Measurements from ENCODE around the gene MAP2K6.
A peak's percentile ranks its signal among the peaks of the same experiment; 100 is the strongest.

MAP2K6 gene

DNA sequence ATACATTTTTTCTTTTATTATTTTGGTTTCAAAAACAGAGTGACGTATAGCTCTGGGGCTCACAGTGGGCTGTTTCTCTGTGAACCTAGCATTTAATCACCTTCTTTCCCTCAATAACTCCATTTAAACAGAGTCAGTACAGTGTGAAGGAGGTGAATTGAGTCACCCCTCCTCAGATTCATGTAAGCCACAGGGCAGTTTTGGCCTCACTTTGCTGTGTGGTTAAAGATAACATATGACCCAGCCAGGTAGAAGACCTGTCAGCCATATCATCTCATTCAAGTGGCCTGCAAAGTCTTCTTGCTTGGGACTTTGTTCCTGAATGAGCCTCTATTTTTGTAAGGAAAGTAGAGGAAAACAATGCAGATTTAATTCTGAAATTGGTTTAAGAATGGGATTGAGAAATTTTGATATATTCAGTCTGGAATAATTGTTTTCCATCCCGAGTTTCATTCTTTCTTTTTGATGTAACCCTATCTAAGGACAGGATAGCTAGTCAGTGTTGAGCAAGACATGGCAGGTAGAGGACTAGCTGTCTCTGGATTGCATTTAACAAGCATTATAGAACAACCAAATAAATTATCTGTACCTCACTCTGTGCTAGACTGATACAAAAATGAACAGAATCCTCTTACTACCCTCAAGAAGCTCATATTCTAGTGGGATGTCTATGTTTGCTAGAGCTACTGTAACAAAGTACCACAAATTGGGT is 13.1 kb downstream of the MAP2K6 start:
- Histone ChIP-seq H3K18ac (ENCODE audit: low read length) (no peak overlapping the region), H2BK5ac (ENCODE audit: low read length) (no peak overlapping the region), H3K79me2 (ENCODE audit: control insufficient read depth, insufficient read depth, low read length) (no peaks in the 10 kb centered on the region), H3K36me3 (ENCODE audit: control insufficient read depth, insufficient read depth, low read length) (no peaks in the 10 kb centered on the region), H3K4me1 (ENCODE audit: control insufficient read depth, low read depth, low read length) (peaks cover 4% of the 10 kb centered on the region), H3K56ac (ENCODE audit: low read length) (no peak overlapping the region), H2BK15ac (replicated peaks; ENCODE audit: low read depth) (no peak overlapping the region), H4K5ac (ENCODE audit: low read length) (no peak overlapping the region), H3K4ac (ENCODE audit: low read depth, low read length) (no peak overlapping the region), H3K4me2 (ENCODE audit: low read length) (no peak overlapping the region), H4K8ac (ENCODE audit: low read depth, low read length) (no peak overlapping the region), H2AK5ac (ENCODE audit: low read length) (no peak overlapping the region), H3K9ac (ENCODE audit: low read length) (no peak overlapping the region), H3K27ac (ENCODE audit: low read depth, low read length) (no peak overlapping the region), H3K4me3 (ENCODE audit: low read length) (no peak overlapping the region), H3K79me1 (ENCODE audit: low read length) (no peaks in the 10 kb centered on the region), H2BK120ac (ENCODE audit: low read depth, low read length) (no peak overlapping the region), H3K27me3 (ENCODE audit: insufficient read depth, low read length, poor library complexity) (no peaks in the 10 kb centered on the region), H3K23ac (ENCODE audit: low read length) (no peak overlapping the region)
- no peak for DNase-seq
- WGBS (ENCODE audit: extremely low coverage, insufficient coverage, low lambda C conversion rate) = no CpG with 5 or more reads among the region's 2 CpGs

DNA sequence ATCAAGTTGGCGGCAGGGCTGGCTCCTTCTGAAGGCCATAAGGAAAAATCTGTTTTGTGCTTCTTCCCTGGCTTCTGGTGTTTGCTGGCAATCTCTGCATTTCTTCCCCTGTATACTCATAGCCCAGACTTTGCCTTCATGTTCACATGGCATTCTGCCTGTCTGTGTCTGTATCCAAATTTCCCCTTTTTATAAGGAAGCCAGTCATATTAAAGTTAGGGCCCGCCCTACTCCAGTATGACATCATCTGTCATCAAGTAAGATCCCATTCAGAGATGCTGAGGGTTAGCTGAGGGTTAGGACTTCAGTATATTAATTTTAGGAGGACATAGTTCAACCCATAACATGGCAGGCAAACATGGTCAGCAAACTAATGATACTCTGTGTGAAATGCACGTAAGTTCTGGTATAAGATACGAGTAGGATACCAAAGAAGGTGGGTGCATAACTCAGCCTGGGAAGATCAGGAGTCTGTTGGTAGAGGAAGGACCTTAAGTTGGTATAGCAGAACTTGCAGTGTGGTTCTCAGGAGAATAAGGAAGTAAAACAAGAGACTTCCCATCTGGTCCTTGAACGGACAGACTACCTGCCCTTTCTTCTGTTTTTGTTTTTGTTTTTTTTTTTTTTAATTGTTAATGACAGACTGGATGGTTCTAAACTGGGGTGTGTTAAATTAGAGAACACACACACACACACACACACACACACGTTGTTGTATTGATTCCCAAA is 13.9 kb downstream of the MAP2K6 start:
- H2BK5ac ChIP-seq (ENCODE audit: low read length) = no peak overlapping the region
- H3K4me3 ChIP-seq (ENCODE audit: low read length) = no peak overlapping the region
- H3K4ac ChIP-seq (ENCODE audit: low read depth, low read length) = no peak overlapping the region
- H2BK120ac ChIP-seq (ENCODE audit: low read depth, low read length) = no peak overlapping the region
- no peak overlapping the region for H2AK5ac ChIP-seq (ENCODE audit: low read length)
- H3K18ac ChIP-seq (ENCODE audit: low read length) = no peak overlapping the region
- H3K79me1 ChIP-seq (ENCODE audit: low read length) = no peaks in the 10 kb centered on the region
- WGBS (ENCODE audit: extremely low coverage, insufficient coverage, low lambda C conversion rate) = no CpG with 5 or more reads among the region's 6 CpGs
- no peaks in the 10 kb centered on the region for H3K36me3 ChIP-seq (ENCODE audit: control insufficient read depth, insufficient read depth, low read length)
- H3K4me2 ChIP-seq (ENCODE audit: low read length) = no peak overlapping the region
- no peak for DNase-seq
- H3K79me2 ChIP-seq (ENCODE audit: control insufficient read depth, insufficient read depth, low read length) = no peaks in the 10 kb centered on the region
- H3K27me3 ChIP-seq (ENCODE audit: insufficient read depth, low read length, poor library complexity) = no peaks in the 10 kb centered on the region
- H3K27ac ChIP-seq (ENCODE audit: low read depth, low read length) = no peak overlapping the region
- peaks cover 4% of the 10 kb centered on the region for H3K4me1 ChIP-seq (ENCODE audit: control insufficient read depth, low read depth, low read length)
- no peak overlapping the region for H2BK15ac ChIP-seq (replicated peaks; ENCODE audit: low read depth)
- no peak overlapping the region for H3K56ac ChIP-seq (ENCODE audit: low read length)
- no peak overlapping the region for H3K23ac ChIP-seq (ENCODE audit: low read length)
- H4K8ac ChIP-seq (ENCODE audit: low read depth, low read length) = no peak overlapping the region
- H3K9ac ChIP-seq (ENCODE audit: low read length) = no peak overlapping the region
- H4K5ac ChIP-seq (ENCODE audit: low read length) = no peak overlapping the region

DNA sequence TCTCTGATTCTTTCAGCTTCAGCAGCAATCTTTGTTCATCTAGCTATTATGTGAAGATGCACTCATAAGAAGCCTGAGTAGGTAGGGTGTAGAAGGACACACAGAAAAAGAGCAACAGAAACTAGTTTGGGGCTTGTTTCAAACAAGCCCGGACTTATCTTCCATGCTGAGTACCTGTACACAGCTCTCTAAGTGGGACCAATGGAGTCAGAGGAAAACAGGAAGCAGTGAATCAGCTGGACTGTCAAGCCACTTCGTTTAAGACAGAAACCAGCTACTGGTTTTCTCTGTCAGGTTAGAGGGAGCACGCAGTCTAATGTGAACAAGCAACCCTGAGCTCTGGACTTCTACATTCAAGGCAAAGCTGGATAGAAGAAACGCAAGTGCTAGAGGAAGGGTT is 16.0 kb downstream of the MAP2K6 start:
- Histone ChIP-seq H3K79me2 (ENCODE audit: control insufficient read depth, insufficient read depth, low read length) (no peaks in the 10 kb centered on the region), H3K4me3 (ENCODE audit: low read length) (no peak overlapping the region), H3K18ac (ENCODE audit: low read length) (peak overlapping the region; percentile 16), H2BK5ac (ENCODE audit: low read length) (no peak overlapping the region), H3K27ac (ENCODE audit: low read depth, low read length) (no peak overlapping the region), H3K56ac (ENCODE audit: low read length) (no peak overlapping the region), H3K36me3 (ENCODE audit: control insufficient read depth, insufficient read depth, low read length) (no peaks in the 10 kb centered on the region), H3K4me1 (ENCODE audit: control insufficient read depth, low read depth, low read length) (peaks cover 2% of the 10 kb centered on the region), H3K79me1 (ENCODE audit: low read length) (no peaks in the 10 kb centered on the region), H3K23ac (ENCODE audit: low read length) (no peak overlapping the region), H3K4ac (ENCODE audit: low read depth, low read length) (no peak overlapping the region), H3K4me2 (ENCODE audit: low read length) (no peak overlapping the region), H2AK5ac (ENCODE audit: low read length) (no peak overlapping the region), H2BK120ac (ENCODE audit: low read depth, low read length) (no peak overlapping the region), H3K27me3 (ENCODE audit: insufficient read depth, low read length, poor library complexity) (no peaks in the 10 kb centered on the region), H3K9ac (ENCODE audit: low read length) (no peak overlapping the region), H2BK15ac (replicated peaks; ENCODE audit: low read depth) (no peak overlapping the region), H4K5ac (ENCODE audit: low read length) (no peak overlapping the region), H4K8ac (ENCODE audit: low read depth, low read length) (peak overlapping the region; percentile 93)
- no CpG with 5 or more reads among the region's 4 CpGs for WGBS (ENCODE audit: extremely low coverage, insufficient coverage, low lambda C conversion rate)
- no peak for DNase-seq

DNA sequence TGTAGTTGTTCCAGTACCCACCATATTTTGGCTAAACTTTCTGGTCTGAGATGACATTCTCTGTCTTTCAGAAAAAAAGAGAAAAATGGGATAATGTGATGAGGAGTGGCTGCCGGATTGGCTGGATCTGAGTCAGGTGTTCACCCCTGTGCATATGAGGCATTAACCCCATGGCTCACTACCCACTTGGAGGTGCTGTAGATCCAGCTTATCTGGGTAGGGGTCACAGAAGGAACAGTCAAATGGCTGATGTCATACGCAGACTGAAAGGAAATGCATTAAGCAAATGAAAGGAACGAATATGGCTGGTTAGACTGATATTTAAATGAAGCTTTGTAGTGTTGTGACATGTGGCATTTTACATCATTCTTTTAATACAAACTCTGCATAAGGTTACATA is 17.3 kb downstream of the MAP2K6 start:
- H4K5ac ChIP-seq (ENCODE audit: low read length) = no peak overlapping the region
- H3K56ac ChIP-seq (ENCODE audit: low read length) = no peak overlapping the region
- no CpG with 5 or more reads among the region's 3 CpGs for WGBS (ENCODE audit: extremely low coverage, insufficient coverage, low lambda C conversion rate)
- H3K4me1 ChIP-seq (ENCODE audit: control insufficient read depth, low read depth, low read length) = no peaks in the 10 kb centered on the region
- no peak overlapping the region for H3K9ac ChIP-seq (ENCODE audit: low read length)
- H3K79me1 ChIP-seq (ENCODE audit: low read length) = no peaks in the 10 kb centered on the region
- H3K27ac ChIP-seq (ENCODE audit: low read depth, low read length) = no peak overlapping the region
- no peak overlapping the region for H3K4ac ChIP-seq (ENCODE audit: low read depth, low read length)
- H3K79me2 ChIP-seq (ENCODE audit: control insufficient read depth, insufficient read depth, low read length) = no peaks in the 10 kb centered on the region
- H2AK5ac ChIP-seq (ENCODE audit: low read length) = no peak overlapping the region
- no peak overlapping the region for H2BK120ac ChIP-seq (ENCODE audit: low read depth, low read length)
- H3K27me3 ChIP-seq (ENCODE audit: insufficient read depth, low read length, poor library complexity) = no peaks in the 10 kb centered on the region
- no peak overlapping the region for H2BK15ac ChIP-seq (replicated peaks; ENCODE audit: low read depth)
- no peaks in the 10 kb centered on the region for H3K36me3 ChIP-seq (ENCODE audit: control insufficient read depth, insufficient read depth, low read length)
- no peak overlapping the region for H3K4me2 ChIP-seq (ENCODE audit: low read length)
- no peak overlapping the region for H3K4me3 ChIP-seq (ENCODE audit: low read length)
- H3K23ac ChIP-seq (ENCODE audit: low read length) = no peak overlapping the region
- no peak overlapping the region for H4K8ac ChIP-seq (ENCODE audit: low read depth, low read length)
- peak; percentile 51 for DNase-seq
- no peak overlapping the region for H3K18ac ChIP-seq (ENCODE audit: low read length)
- H2BK5ac ChIP-seq (ENCODE audit: low read length) = no peak overlapping the region

DNA sequence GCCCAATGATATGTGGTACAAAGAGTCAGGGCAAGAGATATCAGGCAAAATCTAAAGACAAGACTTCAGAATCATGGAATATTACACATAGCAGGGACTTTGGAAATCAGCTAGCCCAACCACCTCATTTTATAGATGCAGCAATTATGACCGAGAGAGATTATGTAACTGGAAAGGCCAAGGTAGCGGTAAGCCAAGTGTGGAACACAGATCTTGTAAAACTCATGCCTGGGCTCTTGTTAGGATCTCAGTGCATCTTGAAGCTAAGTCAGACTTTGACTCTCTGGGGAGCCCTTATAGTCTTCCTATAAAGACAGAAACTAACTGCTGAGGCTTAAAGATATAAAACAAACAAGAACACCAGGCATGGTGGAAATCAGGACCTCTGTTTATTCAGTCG is 18.6 kb downstream of the MAP2K6 start:
- no peak overlapping the region for H2BK15ac ChIP-seq (replicated peaks; ENCODE audit: low read depth)
- H2BK5ac ChIP-seq (ENCODE audit: low read length) = no peak overlapping the region
- no peaks in the 10 kb centered on the region for H3K79me2 ChIP-seq (ENCODE audit: control insufficient read depth, insufficient read depth, low read length)
- H3K9ac ChIP-seq (ENCODE audit: low read length) = no peak overlapping the region
- H3K79me1 ChIP-seq (ENCODE audit: low read length) = no peaks in the 10 kb centered on the region
- no peak overlapping the region for H3K4ac ChIP-seq (ENCODE audit: low read depth, low read length)
- H3K36me3 ChIP-seq (ENCODE audit: control insufficient read depth, insufficient read depth, low read length) = no peaks in the 10 kb centered on the region
- no peak overlapping the region for H4K8ac ChIP-seq (ENCODE audit: low read depth, low read length)
- no peak for DNase-seq
- no peak overlapping the region for H3K27ac ChIP-seq (ENCODE audit: low read depth, low read length)
- no peak overlapping the region for H3K56ac ChIP-seq (ENCODE audit: low read length)
- no peak overlapping the region for H2AK5ac ChIP-seq (ENCODE audit: low read length)
- H2BK120ac ChIP-seq (ENCODE audit: low read depth, low read length) = no peak overlapping the region
- WGBS (ENCODE audit: extremely low coverage, insufficient coverage, low lambda C conversion rate) = no CpG with 5 or more reads among the region's 3 CpGs
- no peak overlapping the region for H4K5ac ChIP-seq (ENCODE audit: low read length)
- no peak overlapping the region for H3K4me3 ChIP-seq (ENCODE audit: low read length)
- no peak overlapping the region for H3K23ac ChIP-seq (ENCODE audit: low read length)
- H3K27me3 ChIP-seq (ENCODE audit: insufficient read depth, low read length, poor library complexity) = no peaks in the 10 kb centered on the region
- peaks cover 4% of the 10 kb centered on the region for H3K4me1 ChIP-seq (ENCODE audit: control insufficient read depth, low read depth, low read length)
- H3K4me2 ChIP-seq (ENCODE audit: low read length) = no peak overlapping the region
- H3K18ac ChIP-seq (ENCODE audit: low read length) = no peak overlapping the region
